NCI-H2196 treated with DMSO at 0.1 percent for 48 hours (cell line): ENCODE measurements around the gene SRGAP2B.
"Not testable (repeated sequence)": the region's sequence is repeated elsewhere in the genome, so short reads cannot be mapped to it uniquely, and the experiment has no call there.

Source experiments
- DNase-seq: peaks from one replicate; lab custom pipeline; 2025; ENCODE audit not compliant: unreplicated experiment; lab: John Stamatoyannopoulos, UW

Gene SRGAP2B

DNA sequence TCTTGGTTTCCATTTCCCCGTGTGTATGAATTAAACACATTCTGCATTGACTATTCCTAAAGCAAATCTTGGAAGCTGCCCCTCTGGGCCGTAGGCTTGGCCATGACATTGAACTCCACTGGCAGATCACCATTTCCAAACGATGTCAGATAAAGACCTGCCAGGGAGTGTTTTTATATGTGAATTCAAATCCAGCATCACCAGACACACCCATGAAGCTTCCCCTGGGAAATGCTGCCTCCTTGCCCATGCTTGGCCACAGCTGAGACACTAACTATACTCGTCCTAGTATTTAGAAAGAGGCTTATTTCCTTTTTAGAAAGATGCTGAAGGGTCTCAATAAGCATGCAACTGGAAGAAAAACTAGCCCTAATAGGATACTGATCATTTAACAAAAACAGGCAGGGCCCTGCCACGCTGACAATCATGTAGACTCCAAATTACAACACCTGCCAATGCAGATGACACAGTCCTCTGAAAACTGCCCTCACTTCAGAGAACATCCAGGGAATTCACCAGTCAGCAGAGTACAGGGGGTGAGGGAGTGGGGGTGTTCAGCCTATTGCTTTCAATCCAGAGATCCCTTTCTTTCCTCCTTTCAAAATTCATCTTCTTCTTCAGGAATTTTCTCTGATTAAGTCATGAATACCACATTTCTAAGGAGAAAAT is 94.9 kb downstream of the SRGAP2B start:
- DNase-seq, result not testable (repeated sequence)

DNA sequence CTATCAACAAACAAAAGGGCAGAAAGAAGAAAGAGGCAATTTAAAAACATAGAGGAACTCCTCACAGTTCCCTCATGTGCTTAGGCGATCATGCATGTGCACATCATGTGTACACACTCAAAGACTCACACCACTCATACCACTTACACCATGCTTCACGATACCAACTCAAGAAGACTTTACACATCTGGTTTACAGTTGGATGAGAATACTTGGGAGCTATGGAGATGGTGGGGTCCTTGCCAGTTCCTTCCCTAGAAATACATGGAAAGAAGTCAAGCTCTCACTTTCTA is 96.2 kb downstream of the SRGAP2B start:
- DNase-seq, result not testable (repeated sequence)

DNA sequence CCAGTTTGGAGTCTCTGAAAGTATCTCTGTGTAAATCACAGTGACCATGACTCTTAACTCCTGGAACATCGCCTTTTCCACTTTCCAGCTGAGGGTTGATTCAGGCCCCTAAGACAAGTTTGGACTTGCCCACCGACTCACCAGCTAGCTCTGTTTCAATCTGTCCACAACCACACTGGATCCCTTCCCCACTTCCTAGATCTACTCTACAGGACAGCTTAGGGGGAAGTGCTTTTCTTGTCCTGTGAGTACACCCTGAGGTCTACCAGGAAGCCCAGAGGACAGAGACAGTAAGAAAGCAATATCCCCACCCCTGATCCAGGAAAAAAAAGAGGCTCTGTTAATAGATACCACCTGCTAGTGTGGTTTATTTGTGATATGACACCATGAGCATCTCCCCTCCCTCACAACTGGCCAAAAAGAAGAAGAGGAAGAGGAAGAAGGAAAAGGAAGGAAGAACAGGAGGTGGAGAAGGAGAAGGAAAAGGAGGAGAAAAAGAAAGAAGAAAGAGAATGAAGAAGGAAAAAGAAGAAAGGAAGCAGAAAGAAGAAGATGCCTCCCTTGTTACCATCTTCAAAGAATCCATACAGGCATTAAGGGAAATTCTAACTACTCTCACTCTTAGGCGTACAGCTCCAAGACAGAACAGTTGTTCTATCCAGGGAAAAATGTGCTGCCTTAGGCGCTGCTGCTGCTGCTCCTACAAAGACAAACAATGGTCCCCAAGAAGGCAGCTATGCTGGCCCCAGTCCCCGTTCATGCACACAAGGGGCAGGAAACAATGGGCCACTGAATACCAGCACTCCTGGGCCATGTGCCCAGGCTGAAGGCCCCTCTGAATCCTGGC is 96.8 kb downstream of the SRGAP2B start:
- DNase-seq, result not testable (repeated sequence)

DNA sequence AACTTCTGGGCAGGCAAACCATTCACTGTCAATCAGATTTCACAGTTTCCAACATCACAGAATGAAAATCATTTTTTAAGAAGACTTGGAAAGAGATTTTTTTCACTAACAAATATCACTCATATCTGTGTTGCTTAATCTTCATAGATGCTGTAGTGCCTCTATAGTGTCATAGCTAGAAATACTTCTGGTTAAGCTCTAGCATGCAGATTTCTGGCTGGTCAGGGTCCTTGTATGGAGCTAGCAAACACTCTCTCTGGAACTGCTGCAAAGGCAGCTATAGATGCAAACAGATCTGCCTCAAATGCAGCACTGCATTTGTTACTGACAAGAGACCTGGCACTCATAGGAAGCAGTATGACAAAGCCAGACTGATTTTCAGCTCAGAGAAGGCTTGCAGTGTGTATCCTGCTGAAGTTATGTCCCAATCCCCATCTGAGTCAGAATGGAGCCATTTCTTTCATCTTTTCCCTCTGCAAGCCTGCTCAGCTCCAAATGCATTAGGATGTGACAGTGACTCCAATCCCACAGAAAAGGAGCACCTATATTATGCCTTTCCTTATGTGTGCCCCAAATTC is 99.2 kb downstream of the SRGAP2B start:
- not testable (repeated sequence) for DNase-seq

DNA sequence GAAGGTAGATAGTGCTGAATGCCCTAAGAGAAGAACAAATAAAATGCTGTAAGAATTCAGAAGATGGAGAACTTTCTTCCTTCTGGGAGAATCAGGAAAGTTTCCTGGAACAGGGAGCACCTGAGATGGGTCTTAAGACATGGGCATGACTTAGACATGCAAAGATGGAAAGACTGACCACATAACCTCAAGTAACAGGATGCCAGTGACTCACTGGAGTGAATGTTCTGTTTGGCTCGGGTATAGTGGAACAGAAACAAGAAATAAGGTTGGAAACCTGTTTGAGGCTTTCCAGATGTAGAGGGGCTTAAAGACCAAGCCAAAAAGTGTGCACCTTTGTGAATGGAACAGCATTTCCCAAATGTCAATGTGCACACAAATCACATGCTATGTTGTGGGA is 102.2 kb downstream of the SRGAP2B start:
- DNase-seq, result not testable (repeated sequence)

DNA sequence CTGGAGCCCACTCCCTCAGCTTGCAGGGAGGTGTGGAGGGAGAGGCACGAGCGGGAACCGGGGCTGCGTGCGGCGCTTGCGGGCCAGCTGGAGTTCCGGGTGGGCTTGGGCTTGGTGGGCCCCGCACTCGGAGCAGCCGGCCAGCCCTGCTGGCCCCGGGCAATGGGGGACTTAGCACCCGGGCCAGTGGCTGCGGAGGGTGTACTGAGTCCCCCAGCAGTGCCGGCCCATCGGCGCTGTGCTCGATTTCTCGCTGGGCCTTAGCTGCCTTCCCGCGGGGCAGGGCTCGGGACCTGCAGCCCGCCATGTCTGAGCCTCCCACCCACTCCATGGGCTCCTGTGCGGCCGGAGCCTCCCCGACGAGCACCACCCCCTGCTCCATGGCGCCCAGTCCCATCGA is 104.5 kb downstream of the SRGAP2B start:
- not testable (repeated sequence) for DNase-seq

DNA sequence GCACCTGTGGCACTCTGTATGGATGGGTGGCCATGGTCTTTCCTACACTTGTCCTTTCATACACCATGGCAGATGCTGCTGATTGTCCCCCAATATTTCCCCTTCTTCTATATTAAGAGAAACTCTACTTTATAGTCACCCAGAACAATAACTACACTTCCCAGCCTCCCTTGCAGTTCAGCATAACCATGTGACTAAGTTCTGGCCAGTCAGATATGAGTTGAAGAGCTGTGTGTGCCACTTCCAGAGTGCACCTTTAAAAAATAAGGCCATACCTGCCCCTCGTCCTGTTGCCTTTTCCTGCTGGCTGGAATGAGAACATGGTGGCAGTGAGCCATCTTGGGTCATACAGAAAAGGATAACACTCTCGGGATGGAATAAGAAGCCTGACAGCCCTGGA is 108.0 kb downstream of the SRGAP2B start:
- DNase-seq, result not testable (repeated sequence)

DNA sequence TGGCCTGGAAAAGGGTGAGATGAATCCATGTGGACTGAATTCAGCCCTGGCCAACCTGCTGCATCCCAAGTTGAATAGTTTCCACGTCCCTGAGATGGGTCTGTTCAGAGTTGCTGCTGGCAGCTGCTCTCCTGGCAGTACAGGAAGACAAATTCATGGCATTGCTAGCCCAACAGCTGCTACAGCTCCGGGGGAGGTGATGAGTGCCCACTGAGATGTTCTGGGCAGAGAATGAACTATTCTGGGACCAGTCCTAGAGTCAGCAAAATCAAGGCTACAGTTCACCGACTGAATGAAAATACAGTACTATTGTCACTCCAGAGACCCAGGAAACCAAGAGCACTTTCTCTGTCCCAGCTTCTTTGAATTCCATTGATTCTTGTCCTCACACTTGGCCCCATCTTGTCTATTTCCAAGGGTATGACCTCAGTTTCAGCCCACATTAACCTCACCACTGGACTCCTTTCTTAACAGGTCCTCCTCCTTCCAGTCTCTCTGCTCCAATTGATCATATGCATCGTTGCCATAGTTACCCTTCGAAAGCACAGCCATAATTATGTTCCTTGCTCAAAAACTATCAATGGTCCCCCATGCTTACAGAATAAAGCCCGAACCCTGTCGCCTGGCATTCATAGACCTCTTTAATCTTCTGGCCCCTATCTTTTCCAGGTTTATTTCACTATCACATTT is 108.8 kb downstream of the SRGAP2B start:
- DNase-seq, result not testable (repeated sequence)

DNA sequence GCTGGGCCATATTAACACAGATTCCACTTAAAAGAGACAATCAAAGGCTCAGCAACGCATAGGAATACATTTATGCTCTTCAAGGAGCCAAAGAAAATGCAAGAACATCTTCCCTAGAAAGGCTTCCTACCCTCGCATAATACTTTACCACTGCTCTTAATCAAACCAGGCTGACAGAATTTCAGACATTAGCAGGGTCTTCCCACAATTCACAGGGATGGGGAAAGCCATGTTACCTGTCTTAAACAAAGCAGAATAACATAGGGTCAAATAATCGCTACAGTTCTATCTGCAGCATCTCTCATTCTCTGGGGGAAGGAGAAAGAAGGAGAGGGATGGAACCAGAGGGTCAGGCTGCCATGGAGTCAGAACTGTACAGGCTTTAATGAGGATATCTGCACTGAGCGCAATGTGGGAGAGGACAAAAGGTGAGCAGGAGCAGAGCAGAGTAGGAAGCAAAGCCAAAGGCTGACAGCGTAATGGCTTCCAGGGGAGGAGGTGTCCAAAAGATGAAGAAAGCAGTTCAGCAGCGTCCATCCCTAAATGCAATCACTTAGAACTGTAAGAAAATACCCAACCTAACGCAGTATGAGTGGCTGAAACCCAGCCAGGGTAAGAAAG is 109.5 kb downstream of the SRGAP2B start:
- not testable (repeated sequence) for DNase-seq

DNA sequence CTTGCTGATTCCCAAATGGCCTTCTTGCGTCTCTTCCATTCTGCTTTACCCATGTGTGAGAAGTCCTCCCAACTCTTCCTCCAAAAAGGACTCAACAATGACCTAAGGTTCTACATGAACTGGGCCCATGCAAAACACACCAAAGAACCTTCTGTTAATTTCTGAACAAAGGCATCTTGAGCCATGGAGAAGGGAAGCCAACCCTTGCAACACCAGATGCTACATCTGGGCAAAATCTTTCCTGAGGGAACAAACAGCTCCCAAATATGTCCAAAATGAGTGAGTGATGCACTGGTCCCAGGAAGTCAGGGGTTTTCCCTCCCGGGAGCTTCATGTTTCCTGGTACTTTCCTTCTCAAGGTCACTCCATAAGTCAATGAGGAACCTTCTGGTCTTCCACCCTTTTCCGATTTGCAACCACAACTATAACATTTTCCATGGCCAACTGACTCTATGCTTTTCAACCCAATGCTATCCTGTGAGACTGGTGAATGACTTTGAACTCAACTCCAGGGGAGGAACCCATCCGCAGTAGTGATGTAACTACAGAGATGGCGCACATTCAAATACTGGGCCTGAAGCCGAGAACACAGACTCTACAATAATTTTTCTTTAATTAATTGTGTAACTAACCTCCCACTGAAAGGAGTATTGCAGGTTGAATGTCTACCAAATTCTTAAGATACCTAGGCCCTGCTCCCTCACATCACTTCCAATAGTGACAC is 112.2 kb downstream of the SRGAP2B start:
- DNase-seq, result not testable (repeated sequence)

DNA sequence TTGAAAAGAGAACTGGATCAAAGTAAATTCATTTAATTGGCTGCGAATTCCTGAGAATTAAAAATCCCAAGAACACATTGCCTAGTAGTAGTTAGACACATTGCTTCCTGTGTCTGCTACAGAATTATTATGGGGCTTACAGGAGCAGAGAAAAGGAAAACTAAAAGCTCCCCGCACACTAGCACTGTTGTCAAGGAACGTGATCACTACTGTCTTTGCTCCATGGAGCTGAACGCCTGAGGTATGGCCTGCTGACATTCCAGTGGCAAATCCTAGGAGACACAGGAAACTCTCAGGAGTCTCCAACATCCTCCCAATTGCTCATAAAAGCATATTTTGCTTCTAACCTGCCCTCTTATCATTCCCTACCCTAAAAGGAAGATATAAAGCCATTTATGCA is 114.0 kb downstream of the SRGAP2B start:
- not testable (repeated sequence) for DNase-seq

DNA sequence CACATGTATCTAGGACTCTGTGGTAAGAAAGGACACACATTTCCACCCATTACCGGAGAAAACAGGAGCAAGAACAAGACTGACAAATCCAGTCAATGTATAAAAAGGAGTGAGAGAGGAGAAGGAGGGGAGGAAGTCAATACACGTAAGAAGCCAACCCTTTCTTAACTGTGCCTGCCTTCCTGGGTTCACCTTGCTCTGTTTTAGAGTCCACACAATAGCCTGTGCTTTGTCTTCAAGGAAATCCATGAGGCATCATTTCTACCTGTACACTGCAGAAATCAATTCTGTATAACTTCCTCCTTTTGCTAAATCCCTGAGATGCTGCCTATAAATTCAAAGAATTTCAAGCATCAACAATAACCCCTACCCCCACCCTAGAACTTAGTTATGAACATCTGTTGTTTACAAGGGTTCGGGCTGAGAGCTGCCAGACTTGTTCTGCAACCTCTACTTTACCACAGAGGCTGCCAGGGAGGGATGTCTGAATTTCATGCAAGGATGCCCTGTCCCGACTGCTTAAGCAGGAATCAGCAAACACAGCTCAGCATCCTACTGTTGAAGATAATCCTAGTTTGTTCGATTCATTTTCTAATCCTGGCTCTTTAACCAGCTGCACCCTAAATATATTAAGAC is 115.0 kb downstream of the SRGAP2B start:
- not testable (repeated sequence) for DNase-seq

DNA sequence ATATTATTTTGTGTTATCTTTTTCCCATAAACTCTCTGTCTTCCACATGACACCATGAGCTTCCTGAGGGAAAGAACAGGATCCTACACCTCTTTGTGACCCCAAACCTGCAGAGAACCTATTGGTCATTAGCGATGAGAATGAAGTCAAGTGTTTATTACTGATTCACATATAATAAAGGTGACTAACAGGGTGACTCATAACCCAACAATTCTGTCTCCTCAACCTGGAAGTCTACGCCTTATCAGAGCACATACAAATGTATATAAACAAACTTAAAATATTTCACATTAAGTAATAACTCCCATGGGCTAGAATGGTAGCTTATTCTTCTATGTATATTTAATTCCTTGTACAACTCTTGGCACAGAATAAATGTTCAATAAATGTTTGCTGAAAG is 117.3 kb downstream of the SRGAP2B start:
- not testable (repeated sequence) for DNase-seq

DNA sequence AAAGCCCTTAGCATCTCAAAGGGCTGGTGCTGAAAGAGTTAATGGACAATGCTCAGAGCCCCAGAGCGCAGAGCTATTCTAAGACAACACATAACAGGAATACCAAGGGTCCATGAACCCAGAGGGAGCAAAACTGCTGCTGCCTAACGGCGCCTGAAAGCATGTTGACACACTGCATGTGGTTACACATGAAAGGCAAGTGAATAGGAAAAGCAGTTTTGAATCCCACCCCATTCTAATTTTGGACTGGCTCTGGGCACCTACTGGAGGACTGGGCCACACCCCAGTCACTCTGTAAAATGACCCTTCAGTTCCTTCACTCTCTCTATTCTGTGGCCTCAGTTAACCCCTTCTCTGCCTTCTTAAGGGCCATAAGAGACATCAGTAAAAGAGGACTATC is 123.2 kb downstream of the SRGAP2B start:
- DNase-seq, result not testable (repeated sequence)

DNA sequence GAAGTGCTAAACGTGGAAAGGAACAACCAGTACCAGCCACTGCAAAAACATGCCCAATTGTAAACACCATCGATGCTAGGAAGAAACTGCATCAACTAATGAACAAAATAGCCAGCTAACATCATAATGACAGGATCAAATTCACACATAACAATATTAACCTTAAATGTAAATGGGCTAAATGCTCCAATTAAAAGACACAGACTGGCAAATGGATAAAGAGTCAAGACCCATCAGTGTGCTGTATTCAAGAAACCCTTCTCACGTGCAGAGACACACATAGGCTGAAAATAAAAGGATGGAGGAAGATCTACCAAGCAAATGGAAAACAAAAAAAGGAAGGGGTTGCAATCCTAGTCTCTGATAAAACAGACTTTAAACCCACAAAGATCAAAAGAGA is 128.6 kb downstream of the SRGAP2B start:
- DNase-seq, result not testable (repeated sequence)

DNA sequence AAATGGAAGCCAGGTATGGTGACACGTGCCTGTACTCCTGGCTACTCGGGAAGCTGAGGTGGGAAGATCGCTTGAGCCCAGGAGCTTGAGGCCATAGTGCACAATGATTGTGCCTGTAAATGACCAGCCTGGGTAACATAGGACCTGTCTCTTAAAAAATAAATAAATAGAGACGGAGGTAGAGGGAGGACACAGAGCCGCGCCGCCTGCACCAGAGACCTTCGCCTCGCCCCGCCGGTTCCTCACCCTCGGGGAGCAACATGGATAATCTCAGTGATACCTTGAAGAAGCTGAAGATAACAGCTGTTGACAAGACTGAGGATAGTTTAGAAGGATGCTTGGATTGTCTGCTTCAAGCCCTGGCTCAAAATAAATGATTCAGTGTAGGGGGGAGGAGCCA is 130.4 kb downstream of the SRGAP2B start:
- DNase-seq, result not testable (repeated sequence)

DNA sequence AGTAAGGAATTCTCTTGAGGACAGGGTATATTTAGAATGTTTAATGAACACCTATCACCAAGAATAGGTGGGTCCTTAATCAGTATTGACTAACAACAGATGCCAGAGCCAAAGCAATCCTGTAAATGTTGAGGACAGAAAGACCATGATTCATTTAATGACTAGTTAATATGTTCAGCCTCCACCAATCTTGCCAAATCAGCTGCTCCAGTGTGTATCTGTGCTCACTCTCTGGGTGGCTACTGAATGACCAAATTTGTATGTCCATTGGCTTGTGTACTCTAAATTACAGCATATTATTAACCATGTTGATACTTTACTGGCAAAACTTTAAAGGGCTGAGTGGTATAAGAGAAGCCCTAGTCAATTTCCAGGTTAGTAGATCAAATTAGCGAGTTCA is 130.9 kb downstream of the SRGAP2B start:
- not testable (repeated sequence) for DNase-seq

DNA sequence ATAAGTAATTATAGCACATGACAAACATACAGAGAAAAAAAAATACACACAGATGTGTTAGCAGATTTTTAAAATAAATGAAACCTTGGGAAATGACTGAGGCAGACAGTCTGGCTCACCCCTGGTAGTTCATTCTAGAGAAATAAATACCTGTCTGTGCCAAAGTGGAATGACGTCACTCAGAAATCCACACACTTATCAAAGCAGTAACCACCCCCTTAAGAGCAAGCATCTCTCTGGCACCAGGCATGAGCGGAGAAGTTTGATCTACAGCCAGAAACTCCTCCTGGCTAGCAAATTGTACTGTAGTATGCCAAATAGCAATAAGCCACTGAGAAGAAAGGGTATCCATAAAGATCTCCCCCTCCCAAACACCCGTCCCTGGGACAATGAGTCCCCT is 131.6 kb downstream of the SRGAP2B start:
- not testable (repeated sequence) for DNase-seq

DNA sequence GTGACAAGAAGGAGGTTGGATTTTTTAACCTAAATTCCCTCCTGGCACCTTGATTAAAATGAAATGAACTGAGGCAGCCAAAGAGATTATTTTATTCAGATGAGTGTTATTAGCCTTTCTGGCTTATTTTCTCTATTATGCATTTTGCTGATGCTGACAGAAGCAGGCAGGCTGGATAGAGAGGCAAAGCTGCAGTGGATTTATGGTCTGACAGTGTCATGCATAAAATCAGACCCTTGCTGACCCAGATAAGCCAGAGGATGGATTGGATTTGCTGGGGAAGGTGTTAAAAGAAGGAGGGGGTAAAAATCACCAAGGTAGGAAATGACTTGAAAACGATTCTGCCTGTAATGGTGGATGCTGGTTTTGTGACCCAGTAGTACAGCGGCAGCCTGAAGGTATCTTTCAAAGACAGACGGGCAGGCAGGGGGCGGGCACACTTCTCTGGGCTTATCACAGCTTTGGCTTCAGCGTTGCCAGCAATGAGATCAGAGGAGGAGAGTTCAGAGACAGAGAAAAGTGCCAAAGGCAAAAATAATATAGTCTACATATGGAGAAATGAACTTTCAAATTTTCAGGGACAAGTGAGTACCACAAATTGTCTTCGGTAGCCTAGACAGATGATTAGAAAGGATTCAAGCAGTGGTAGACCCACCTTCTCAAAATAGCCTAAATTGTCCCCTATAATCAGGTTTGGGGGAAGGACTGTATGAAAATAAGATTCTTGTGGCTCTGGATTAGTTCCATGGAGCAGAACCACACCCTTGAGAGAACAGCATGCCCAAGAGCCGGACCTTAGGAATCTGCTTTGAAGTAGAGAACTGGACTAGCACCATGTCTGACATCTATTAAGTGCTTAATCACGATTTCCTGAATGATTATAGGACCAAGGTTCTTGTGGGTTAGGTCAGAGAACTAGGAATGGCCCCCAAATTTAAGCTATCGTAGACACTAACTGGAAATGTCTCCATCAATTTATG is 133.2 kb downstream of the SRGAP2B start:
- DNase-seq, result not testable (repeated sequence)
